Pons (tissue), 1 donor: ENCODE measurements around the gene WNT7A.
"Not testable (repeated sequence)": the region's sequence is repeated elsewhere in the genome, so short reads cannot be mapped to it uniquely, and the experiment has no call there.

Source experiments
- DNase-seq: peaks from one replicate; pipeline ENCODE4 v3.0.0-alpha.2; 2016; ENCODE audit warnings: low spot score

Gene WNT7A

GRCh38 chr3:13865581-13865980 lies 14.3 kb downstream of the WNT7A start:
- no peak for DNase-seq

- no peak for DNase-seq
Observed at GRCh38 chr3:13865106-13865505, 14.8 kb downstream of the WNT7A start.

- DNase-seq = no peak
Observed at GRCh38 chr3:13863965-13864595, 15.8 kb downstream of the WNT7A start.

DNA sequence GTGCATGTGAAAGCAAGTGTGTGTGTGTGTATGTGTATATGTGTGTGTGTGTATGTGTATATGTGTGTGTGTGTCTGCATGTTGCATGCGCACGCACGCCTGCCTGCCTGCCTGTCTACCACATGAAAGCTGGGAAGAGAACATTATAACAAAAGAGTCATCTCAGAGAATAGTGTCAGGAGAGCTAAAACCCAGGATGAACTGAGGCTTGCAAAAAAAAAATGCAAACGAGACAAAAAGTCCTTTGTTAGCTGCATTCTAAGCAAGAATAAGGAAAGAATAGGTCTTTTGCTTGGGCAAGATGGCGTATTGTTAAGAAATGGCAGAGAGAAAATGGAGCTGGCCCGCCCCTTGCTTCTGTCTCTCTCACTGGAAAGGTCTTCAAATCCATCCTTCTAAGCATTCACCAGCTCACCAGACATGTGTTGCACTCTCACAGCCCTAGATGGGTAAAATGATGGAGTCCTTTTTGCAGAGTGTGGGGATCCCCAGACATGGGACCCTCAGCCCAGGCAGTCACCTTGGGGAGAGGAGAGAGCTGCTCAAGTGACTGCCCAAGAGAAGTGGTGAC lies 16.4 kb downstream of the WNT7A start:
- DNase-seq = no peak

GRCh38 chr3:13861461-13861860 lies 18.4 kb downstream of the WNT7A start:
- no peak for DNase-seq

GRCh38 chr3:13860001-13860400 lies 19.9 kb downstream of the WNT7A start:
- no peak for DNase-seq

DNA sequence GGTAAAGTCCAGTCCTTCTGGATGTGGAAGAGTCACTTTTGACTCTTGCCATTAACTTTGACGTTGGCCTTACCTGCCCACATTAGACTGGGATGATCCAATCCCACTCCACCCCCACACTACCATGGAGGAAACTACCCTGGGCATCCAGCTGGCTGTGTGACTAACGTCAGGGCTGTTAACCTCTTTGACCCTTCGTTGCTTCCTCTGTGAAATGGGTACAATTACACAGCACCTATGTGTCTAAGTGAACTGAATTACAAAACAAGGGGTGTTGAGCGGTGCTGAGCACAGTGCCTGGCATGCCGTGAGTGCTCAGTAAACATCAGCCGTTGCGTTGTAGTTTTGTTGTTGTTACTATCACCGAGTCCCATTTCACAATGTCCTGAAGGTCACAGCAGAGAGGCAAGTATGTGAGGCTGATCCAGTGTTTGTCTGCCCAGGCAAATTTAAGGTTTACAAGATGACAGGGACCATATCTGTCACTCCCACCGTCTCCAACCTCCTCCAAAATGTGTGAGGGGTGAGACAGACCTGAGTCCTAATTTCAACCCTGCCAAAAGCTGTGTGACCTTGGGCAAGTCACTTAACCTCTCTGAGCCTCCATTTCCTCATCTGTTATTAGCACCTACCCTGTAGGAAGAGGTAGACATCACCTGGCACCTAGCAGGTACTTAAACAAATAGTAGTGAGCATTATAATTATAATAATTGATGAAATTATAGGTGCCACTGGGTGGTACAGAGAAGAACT lies 20.9 kb downstream of the WNT7A start:
- DNase-seq = no peak

GRCh38 chr3:13857702-13858380 lies 22.0 kb downstream of the WNT7A start:
- DNase-seq = no peak

- not testable (repeated sequence) for DNase-seq
Observed at GRCh38 chr3:13856628-13857027, 23.2 kb downstream of the WNT7A start.

GRCh38 chr3:13856006-13856405 lies 23.9 kb downstream of the WNT7A start:
- no peak for DNase-seq

- no peak for DNase-seq
Observed at GRCh38 chr3:13854492-13854891, 25.4 kb downstream of the WNT7A start.

- no peak for DNase-seq
Observed at GRCh38 chr3:13853978-13854296, 25.9 kb downstream of the WNT7A start.

GRCh38 chr3:13853256-13853977 lies 26.5 kb downstream of the WNT7A start:
- DNase-seq = no peak

GRCh38 chr3:13852638-13853009 lies 27.2 kb downstream of the WNT7A start:
- no peak for DNase-seq

DNA sequence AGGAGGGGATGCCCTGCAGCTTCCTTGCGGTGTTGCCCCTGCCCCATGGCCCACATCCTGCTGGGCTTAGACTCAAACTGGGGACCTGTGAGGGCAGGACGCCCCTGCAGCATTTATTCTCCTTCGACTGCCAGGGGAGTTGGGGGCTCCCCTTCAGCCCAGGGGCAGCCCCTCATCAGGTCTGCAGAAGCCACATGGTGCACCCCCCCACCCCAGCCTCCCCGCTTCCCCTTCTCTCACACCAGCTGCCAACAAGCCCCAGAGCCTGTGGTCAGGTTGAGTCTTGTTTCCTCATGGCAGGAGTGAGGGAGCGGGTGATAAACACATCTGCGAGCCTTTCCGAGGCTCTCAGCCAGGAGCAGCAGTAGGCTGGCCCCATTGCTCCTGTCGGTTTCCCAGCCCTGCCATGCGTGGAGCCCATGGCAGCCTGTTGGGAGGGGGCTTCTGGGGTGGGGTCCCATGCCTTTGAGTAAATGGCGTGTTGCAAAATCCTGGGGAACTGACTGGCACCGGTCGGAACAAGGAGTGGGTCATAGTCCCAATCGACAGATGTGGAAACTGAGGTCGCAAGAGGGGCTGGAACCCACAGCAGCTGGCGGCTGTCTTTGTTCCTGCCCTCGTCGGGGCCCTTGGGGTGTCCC lies 27.8 kb downstream of the WNT7A start:
- DNase-seq = no peak

DNA sequence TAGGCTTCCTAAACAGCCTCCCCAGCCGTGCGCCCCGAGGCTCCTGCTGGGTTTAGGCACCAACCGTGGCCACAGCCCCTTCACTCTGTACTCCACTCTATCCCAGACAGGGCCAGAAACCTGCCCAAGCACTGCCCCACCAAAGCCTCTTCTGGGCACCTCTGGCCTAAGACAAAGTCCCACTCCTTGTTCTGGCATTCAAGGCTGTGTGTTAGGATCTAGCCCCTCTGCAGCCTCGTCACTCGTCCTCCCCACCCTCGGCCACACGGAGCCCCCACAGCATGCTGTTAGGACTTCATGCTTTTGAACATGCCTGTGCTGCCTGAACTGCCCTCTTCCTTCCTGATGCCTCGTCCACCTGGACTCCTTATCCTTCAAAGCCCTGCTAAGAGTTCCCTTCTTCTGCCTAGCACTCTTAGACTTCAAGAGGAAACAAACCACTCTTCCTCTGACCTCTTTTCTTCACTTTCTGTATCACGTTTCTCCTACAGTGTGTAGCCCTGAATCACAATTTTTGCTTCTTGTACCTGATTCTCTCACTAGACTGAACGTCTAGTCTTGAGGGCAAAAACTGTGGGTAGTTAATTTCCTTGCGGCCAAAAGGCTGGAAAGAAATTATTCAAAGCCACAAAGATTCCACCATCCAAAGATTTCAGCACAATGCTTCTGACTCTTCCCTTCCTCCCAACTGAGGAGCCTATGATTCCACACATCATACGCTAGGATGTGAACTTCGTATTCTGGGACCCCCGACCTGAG lies 28.6 kb downstream of the WNT7A start:
- DNase-seq = no peak

GRCh38 chr3:13850161-13850945 lies 29.5 kb downstream of the WNT7A start:
- DNase-seq = no peak

GRCh38 chr3:13849018-13849417 lies 30.9 kb downstream of the WNT7A start:
- no peak for DNase-seq

DNA sequence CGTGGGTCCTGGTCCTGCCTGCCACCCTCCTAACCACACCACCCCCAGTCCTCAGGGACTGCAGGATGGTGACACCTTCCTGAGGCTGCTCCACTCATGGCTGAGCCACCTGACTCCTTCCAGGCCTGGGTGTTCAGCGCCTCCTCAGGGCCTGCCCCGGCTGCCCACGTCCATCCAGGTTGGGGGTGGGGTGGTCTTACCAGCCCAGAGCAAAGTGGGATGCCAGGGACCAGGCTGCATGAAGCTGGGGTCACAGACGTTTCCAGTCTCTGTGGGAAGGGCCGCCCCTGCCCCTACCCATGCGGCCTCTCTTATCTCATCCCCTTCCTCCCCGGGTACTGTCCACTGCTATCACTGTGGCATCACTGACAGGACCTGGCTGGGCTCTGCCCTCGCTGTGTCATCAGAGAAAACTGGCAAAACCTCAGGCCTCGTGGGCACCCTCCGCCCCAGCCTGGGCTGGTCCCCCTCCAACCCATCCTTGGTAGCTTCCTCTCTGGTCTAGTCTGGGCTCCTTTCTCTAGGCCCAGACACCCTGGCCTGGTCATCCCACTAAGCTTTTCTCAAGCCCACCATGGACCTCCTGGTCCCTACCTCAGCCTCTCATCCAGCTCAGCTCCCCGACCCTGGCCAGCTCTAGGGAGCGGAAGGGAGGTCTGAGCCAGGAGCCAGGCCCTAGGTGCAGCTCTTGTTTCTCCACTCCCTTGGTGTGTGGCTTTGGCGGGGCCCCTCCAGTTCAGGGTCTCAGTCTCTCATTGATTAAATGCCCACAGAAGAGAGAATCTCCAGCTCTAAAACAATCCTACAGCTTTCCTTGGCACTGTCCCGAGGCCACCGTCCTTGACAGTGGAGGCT lies 32.9 kb downstream of the WNT7A start:
- no peak for DNase-seq
